GM18951 (cell line): Measurements from ENCODE around the gene SMIM12.

Source experiments
- POLR2A ChIP-seq: IDR thresholded peaks from 4 replicates; pipeline ENCODE4 v1.6.1; 2011; ENCODE audit warnings: mild to moderate bottlenecking; ENCODE audit not compliant: insufficient read length, insufficient read depth; ENCODE audit errors: extremely low read depth
- in situ Hi-C: fragments of 300-500 bp; cut with MboI; formaldehyde crosslinking; loops from one replicate; pipeline ENCODE4 v1.12.0; 2022; ENCODE audit warnings: low sequenced_read_pairs, mixed read lengths, inconsistent platforms; ENCODE audit not compliant: unreplicated experiment

The SMIM12 gene

DNA sequence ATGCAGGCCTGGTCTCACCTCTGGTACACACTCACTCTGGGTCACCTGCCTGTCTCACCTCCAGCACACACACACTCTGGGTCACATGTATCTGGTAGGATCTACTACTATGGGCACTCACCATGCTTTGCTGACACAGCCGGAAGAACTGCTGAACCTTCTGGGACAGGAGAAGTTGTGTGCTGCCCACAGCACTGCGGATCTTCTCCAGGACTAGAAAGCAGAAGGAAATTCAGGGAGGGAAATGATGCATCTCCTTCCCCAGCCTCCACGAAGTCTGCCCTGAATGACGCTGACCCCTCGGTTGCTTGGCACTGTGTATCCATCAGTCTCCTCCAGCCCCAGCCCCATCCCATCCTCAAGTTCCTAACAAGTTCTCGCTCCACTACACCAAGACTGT lies 7.9 kb upstream of the SMIM12 start:
- TF ChIP-seq POLR2A: no peak
- in situ Hi-C loops: no loop called here

DNA sequence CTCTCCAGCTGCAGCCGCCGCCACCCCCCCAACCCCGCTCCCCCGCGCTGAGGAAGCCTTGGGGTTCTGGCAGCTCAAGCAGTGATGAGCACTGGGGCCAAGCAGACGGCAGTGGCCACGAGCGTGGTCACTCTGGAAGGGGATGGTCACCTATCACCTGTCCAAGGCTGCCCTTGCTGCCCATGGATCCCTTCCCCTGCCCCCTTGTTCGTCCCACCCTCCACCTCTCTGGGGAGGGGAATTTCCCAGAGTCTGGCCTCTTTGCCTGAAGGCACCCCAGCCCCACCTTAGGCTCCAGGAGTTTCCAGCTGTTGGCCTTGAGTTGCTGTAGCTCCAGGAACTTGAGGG lies 7.2 kb upstream of the SMIM12 start:
- in situ Hi-C loops: no loop called here

DNA sequence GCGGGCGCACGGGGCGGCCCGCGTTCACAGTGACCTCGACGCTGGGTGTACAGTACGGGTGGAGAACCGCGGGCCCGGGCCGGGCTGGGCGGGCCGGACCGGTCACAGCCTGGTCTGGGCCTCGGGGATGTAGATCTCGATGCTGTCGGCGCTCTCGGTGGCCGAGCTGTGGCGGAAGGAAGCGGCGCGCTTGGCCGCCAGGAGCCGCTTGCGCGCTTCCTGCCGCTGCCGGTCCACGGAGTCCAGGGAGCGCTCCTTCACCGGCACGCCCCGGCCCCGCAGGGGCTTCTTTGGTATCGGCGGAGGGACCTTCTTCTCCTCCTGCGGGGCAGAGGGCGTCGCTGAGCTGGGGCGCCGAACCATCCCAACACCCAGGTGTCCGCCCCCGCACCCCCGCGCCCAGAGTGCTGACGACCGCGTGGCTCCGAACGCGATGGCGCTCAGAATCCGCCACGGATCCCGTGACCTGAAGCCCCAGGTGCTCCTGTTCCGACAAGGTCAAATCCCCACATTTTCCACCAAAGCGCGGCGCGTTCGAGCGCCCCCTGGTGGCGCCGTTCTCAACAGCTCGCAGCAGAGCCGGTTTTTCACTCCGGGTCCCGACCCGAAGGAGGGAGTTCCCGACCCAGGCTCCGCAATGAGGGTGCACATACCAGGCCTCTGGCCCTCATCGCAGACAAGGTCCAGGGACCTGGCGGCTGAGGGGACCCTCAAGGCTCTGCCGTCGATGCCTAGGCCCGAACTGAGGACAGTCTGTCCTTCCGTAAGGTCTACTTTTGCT lies 6.6 kb upstream of the SMIM12 start:
- TF ChIP-seq POLR2A: peak; percentile 67
- in situ Hi-C loops: no loop called here

More for the DNA sequence above, 7.2 kb upstream of the SMIM12 start:
- TF ChIP-seq POLR2A: no peak

DNA sequence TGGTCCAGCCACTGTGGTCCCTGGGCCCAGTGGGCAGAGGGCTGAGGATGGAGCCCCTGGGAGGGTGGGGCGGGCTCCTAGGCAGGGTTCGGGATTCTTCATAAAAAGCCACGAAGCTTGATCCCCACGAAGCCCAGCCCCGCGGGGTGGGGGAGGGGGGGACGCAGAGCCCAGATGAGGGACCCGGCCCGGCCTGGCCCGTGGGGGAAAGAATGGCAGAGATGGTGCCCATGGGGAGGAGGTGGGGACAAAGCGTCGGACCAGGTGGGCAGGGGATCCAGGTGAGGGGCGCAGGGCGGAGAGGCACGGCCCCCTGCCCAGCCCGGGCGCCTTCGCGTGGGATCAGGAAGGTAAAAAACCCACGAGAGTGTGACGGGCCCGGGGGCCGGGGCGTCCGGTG lies 6.0 kb upstream of the SMIM12 start:
- in situ Hi-C loops: no loop called here

DNA sequence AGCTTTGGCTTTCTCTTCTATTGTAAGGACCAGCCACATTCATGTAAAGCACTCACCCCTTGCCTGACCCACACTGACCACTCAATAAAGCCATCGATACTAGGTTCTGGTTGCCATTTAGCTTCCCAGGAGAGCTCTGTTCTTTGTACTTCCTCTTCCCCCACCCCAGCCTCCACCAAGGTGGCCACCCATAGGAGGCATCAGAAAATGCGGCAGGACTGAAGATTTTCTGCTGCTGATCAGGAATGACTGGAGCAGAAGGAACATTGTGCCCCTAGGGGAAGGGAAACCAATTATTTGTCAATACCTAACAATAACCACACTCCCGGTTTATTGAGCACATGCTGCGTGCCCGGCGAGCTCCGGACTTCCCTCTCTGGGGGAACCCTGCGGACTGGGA lies 5.2 kb upstream of the SMIM12 start:
- in situ Hi-C loops: no loop called here
- no peak for TF ChIP-seq POLR2A

More for the DNA sequence above, 6.0 kb upstream of the SMIM12 start:
- no peak for TF ChIP-seq POLR2A

DNA sequence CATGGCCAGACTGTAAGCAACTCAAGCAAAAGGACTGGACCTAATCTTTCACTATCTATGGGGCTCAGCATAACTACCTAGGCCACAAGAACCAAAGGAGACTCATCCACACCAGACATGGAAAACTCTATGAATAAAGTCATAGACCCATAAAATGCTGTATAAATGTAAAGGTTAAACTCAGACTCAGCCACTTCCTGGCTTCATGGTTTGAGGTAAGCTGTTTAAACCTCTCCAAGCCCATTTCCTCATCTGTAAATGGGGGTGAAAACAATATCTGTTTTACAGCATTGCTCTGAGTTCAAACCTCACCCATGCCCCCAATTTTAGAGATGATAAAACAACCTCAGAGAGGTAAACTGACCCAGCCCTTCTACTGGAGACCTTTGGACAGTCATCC lies 4.0 kb upstream of the SMIM12 start:
- in situ Hi-C loops: no loop called here
- no peak for TF ChIP-seq POLR2A

DNA sequence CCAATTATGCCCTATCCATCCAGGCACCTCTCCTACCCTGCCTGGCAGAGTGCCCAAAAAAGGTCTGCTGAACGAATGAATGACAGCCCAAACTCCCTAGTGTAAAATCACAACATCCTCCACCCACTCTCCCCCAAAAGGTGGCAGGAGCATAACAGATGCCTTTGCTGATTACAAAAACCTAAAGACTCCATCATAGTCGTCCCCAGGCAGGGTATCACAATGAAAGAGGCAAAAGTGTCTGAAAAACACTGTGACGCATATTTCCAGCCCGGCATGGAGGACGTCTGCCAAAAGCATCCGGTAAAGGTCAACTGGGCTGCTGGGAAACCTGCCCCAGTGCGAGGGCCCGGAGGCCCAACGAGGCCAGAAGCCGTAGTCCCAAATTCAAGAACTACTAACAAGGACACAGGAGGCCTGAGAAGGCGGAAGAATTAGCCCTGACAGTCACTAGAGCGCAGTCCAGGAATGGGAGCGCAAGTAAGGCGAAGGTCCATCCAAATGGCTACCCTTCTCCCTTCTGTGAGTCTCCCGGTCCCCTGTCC lies 576 bp downstream of the SMIM12 start:
- in situ Hi-C loops: no loop called here
- no peak for TF ChIP-seq POLR2A

DNA sequence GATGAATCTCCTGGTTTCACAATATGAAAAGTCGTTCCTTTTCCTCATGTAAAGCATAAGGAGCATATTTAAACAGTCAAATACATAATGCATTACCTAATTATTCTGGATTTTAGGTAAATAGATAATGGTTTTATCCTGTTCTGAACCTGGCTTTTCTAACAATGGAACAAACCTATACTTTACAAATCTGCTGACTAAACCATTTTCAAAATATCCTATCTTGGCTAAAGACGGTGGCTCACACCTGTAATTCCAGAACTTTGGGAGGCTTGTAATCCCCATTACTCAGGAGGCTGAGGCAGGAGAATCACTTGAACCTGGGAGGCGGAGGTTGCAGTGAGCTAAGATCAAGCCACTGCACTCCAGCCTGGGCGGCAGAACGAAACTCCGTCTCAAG lies 2.9 kb downstream of the SMIM12 start:
- TF ChIP-seq POLR2A: no peak
- in situ Hi-C loops: no loop called here

DNA sequence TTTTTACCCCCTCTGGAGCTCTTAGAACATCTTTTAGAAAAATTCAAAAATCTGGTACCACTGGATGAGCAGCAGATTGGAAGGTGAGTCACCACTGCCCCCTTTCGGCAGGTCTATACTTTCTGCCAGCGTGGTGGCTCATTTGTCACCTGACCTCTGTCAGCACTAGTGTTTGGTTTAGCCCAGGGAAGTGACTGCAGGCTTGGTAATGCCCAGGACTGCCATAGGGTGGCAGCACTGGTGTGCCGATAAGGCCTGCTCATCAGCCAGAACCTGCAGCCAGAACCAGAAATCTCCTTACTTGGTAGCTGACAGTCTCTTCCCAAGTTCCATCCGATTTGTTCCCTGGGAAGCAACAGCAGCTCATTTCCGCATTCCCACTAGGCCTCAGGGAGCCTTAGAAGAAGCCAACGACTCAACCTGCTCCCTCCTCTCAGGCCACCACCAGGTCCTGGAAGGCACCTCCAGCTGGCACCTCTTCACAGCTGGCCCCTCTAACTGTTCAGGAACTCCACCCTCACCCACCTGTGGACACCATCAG lies 6.8 kb downstream of the SMIM12 start:
- no peak for TF ChIP-seq POLR2A
- in situ Hi-C loops: no loop called here

DNA sequence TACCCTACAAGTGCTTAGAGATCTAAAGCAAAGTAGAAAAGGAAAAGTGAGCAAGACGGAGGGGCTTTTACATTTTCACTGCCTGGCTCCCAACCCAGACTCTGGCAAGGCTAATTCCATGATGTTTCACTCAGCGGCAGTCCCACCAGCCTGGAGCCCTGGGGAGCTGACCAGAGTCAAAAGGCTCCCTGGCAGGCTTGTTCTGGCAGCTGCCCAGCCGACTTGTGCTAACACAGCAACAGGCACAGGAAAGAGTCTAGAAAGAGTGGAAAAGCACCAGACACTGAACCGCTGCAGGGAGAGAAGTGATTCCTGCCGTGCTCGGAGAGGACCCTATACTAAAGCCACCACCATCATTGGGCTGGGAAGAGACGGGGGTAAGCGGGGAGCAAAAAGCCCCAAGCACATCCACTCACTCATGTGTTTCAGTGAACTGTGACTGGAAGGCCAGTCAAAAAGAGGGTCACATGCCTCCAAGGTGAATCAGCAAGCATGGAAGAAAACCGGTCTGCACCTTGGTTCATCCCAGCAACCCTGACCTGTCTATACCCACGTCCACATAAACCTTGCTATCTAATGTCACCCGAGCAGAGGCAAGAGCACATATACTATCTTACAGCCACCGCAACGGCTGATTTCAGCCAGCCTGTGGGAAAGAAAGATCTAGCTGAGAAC lies 8.0 kb downstream of the SMIM12 start:
- in situ Hi-C loops: no loop called here
- TF ChIP-seq POLR2A: no peak

DNA sequence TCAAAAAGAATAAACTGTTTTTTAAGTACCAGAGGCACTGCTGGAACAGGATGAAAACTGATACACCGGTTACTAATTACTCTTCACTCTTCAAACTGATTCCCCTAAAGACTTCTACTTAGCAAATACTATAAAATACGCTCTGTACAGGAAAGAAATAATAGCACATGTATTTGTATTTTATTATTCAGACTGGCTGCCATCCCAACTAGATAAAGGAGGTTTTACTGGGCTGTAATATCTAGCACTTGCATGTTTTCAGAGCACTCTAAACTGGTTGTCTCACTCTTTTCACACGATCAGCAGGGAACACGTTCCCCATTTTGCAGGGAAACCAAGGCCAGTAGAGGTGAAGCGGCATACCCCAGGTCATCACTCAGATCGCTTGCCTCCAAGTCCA lies 9.2 kb downstream of the SMIM12 start:
- in situ Hi-C loops: no loop called here
- no peak for TF ChIP-seq POLR2A

DNA sequence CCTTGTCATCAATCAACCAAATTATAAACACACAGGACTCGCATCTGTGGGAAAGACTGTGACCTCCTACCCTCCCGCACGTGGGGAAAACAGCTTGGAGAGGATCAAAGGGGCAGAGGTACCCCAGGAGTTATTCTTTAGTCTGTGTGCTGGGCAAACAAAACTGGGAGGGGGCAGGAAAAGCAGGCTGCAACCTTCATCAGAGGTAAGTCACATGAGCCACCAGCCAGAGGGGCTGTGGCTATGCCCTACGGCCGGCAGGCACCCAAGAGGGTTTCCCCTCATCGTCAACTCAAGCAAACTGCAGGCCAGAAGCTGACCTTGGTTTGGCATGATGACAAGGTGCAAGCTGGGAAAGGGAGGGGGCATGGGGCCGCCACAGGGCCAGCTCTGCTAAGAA lies 12.5 kb downstream of the SMIM12 start:
- no peak for TF ChIP-seq POLR2A
- in situ Hi-C loops: no loop called here

DNA sequence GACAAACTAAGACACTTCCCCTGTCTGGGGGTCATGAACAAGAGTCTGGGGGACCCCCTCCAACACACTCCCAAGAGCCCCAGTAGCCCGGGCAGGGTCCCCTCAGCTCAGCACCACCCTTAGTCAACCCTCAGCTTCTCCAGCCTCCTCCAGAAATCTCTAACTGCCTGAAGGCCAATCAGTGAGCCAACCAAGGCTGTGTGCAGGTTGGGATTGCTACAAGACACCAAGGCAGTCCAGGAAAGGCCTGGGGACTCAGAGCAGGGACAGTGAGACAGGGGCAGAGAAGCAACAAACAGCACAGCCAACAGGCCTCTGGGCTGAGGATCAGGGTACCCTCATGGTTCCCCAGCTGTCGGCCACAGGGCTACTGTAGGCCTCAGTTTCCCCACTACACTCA lies 13.3 kb downstream of the SMIM12 start:
- TF ChIP-seq POLR2A: no peak
- in situ Hi-C loops: no loop called here
